HepG2 (cell line): Measurements from ENCODE around the gene GNA12. TPM values are rescaled to one million over a fixed set of nuclear protein-coding genes. Genes with fewer than 3 reads are reported as not detected.
A peak's percentile ranks its signal among the peaks of the same experiment; 100 is the strongest.

Experiments used
- ARNT2 ChIP-seq: sonication (generic); formaldehyde crosslinking; IDR thresholded peaks from 2 replicates; pipeline ENCODE4 v1.8.0; 2022; ENCODE audit warnings: mild to moderate bottlenecking, low read depth, missing genetic modification reagents, moderate library complexity
- ASH2L ChIP-seq: fragments of 300-600, 200-600 bp; sonication (generic); IDR thresholded peaks from 2 replicates; pipeline ENCODE4 v1.7.0; 2017; ENCODE audit warnings: low read depth, mild to moderate bottlenecking, moderate library complexity, mixed read lengths, low read length; ENCODE audit not compliant: insufficient read length
- CBX2 ChIP-seq, 2 experiments: fragments of 200-600 bp in 1 of 2; sonication (generic); formaldehyde crosslinking in 1 of 2; IDR thresholded peaks; 2 replicates each; pipeline versions ENCODE4 v1.7.0 to v1.8.1; 2018 to 2022; ENCODE audit warnings: low read depth in 2 of 2, low read length in 1 of 2, mild to moderate bottlenecking in 1 of 2, missing genetic modification reagents in 1 of 2
- EP300 ChIP-seq, 3 experiments: sonication (generic) in 1 of 3; formaldehyde crosslinking in 1 of 3; IDR thresholded peaks; 2 replicates each; pipeline versions ENCODE4 v1.5.1 to v1.6.1; 2011 to 2020; ENCODE audit warnings: low read depth in 2 of 3, low read length in 2 of 3, borderline replicate concordance in 1 of 3, improper control_type of control experiment in 1 of 3, mild to moderate bottlenecking in 1 of 3, missing genetic modification reagents in 1 of 3, moderate library complexity in 1 of 3
- FOXA1 ChIP-seq, 2 experiments: fragments of 450-650 bp in 1 of 2; sonication (generic) in 1 of 2; formaldehyde crosslinking in 1 of 2; IDR thresholded peaks; 2 replicates each; pipeline versions ENCODE4 v1.4.0 to v1.6.1; 2016 to 2020; ENCODE audit warnings: missing genetic modification reagents in 1 of 2
- FOXA3 ChIP-seq: IDR thresholded peaks from 2 replicates; pipeline ENCODE4 v1.6.1; 2016; ENCODE audit warnings: missing genetic modification reagents, missing compliant biosample characterization
- GATAD2A ChIP-seq: IDR thresholded peaks from 2 replicates; pipeline ENCODE4 v1.6.1; 2016
- HDAC6 ChIP-seq: fragments of 200-600 bp; sonication (generic); IDR thresholded peaks from 2 replicates; pipeline ENCODE4 v1.7.0; 2017; ENCODE audit warnings: mild to moderate bottlenecking, antibody characterized with exemption, low read length, low read depth
- HMG20A ChIP-seq: IDR thresholded peaks from 2 replicates; pipeline ENCODE4 v1.6.1; 2016; ENCODE audit warnings: borderline replicate concordance
- HMGXB4 ChIP-seq, 2 experiments: sonication (generic) in 1 of 2; formaldehyde crosslinking in 1 of 2; IDR thresholded peaks; 2 replicates each; pipeline versions ENCODE4 v1.4.0 to v1.6.1; 2018 to 2020; ENCODE audit warnings: missing genetic modification reagents in 2 of 2, borderline replicate concordance in 1 of 2, low read depth in 1 of 2, mild to moderate bottlenecking in 1 of 2, missing biosample characterization in 1 of 2
- MAFF ChIP-seq: IDR thresholded peaks from 2 replicates; pipeline ENCODE4 v1.6.1; 2011; ENCODE audit warnings: low read depth, low read length, improper control_type of control experiment
- NCOR1 ChIP-seq: fragments of 200-600 bp; sonication (generic); IDR thresholded peaks from 2 replicates; pipeline ENCODE4 v1.7.0; 2017; ENCODE audit warnings: antibody characterized with exemption, low read length, borderline replicate concordance
- POLR2A ChIP-seq, 2 experiments: IDR thresholded peaks; 2 replicates each; pipeline ENCODE4 v1.6.1; 2011; ENCODE audit warnings: low read depth in 2 of 2, low read length in 2 of 2, mild to moderate bottlenecking in 1 of 2, moderate library complexity in 1 of 2; ENCODE audit not compliant: insufficient read depth in 1 of 2
- SAP130 ChIP-seq: IDR thresholded peaks from 2 replicates; pipeline ENCODE4 v1.6.1; 2016; ENCODE audit warnings: low read depth
- SATB2 ChIP-seq: sonication (generic); formaldehyde crosslinking; IDR thresholded peaks from 2 replicates; pipeline ENCODE4 v1.5.0; 2020; ENCODE audit warnings: missing genetic modification reagents
- SNAI1 ChIP-seq: sonication (generic); formaldehyde crosslinking; IDR thresholded peaks from 2 replicates; pipeline ENCODE4 v1.5.0; 2020; ENCODE audit warnings: mild to moderate bottlenecking, missing genetic modification reagents, borderline replicate concordance
- SOX13 ChIP-seq, 3 experiments: fragments of 450-650 bp in 1 of 3; sonication (generic) in 1 of 3; formaldehyde crosslinking in 1 of 3; IDR thresholded peaks in 2 of 3; conservative IDR thresholded peaks in 1 of 3; 2 replicates each; pipeline versions ENCODE4 v1.5.0 to v1.6.1; 2016 to 2020; ENCODE audit warnings: antibody characterized with exemption in 1 of 3, mild to moderate bottlenecking in 1 of 3, missing compliant biosample characterization in 1 of 3, missing genetic modification reagents in 1 of 3, moderate library complexity in 1 of 3
- SOX6 ChIP-seq, 2 experiments: fragments of 450-650 bp in 1 of 2; sonication (generic) in 1 of 2; formaldehyde crosslinking in 1 of 2; IDR thresholded peaks; 2 replicates each; pipeline versions ENCODE4 v1.4.0 to v1.6.1; 2017 to 2020; ENCODE audit warnings: antibody characterized with exemption in 1 of 2, mild to moderate bottlenecking in 1 of 2, missing genetic modification reagents in 1 of 2
- SP5 ChIP-seq: IDR thresholded peaks from 2 replicates; pipeline ENCODE4 v1.6.1; 2016; ENCODE audit warnings: low read depth, borderline replicate concordance
- ZBTB33 ChIP-seq: sonication (generic); formaldehyde crosslinking; IDR thresholded peaks from 2 replicates; pipeline ENCODE4 v1.4.0; 2020; ENCODE audit warnings: missing genetic modification reagents
- ZFX ChIP-seq: sonication (generic); formaldehyde crosslinking; IDR thresholded peaks from 2 replicates; pipeline ENCODE4 v1.4.0; 2020; ENCODE audit warnings: mild to moderate bottlenecking, low read depth, missing genetic modification reagents, moderate library complexity
- ZNF160 ChIP-seq: sonication (generic); formaldehyde crosslinking; IDR thresholded peaks from 2 replicates; pipeline ENCODE4 v1.8.0; 2022; ENCODE audit warnings: mild to moderate bottlenecking, inconsistent platforms, missing genetic modification reagents
- ZNF331 ChIP-seq: sonication (generic); formaldehyde crosslinking; IDR thresholded peaks from 2 replicates; pipeline ENCODE4 v1.4.0; 2020; ENCODE audit warnings: missing genetic modification reagents
- ZNF33B ChIP-seq: sonication (generic); formaldehyde crosslinking; IDR thresholded peaks from 2 replicates; pipeline ENCODE4 v1.5.1; 2020; ENCODE audit warnings: mild to moderate bottlenecking, missing genetic modification reagents
- ZNF790 ChIP-seq: sonication (generic); formaldehyde crosslinking; IDR thresholded peaks from 2 replicates; pipeline ENCODE4 v1.8.0; 2022; ENCODE audit warnings: missing genetic modification reagents, mild to moderate bottlenecking, borderline replicate concordance
- polyA plus RNA-seq, 8 experiments: library from polyadenylated mRNA; depleted of rRNA in 3 of 8; stranded (reverse) in 7 of 8; unstranded in 1 of 8; fragments of >200 nt; fragmentation: Illumina TruSeq in 4 of 8; extraction: Trizol in 4 of 8; gene quantifications; 2 replicates each; pipeline versions ENCODE4 v1.2.1 to v1.2.3, GENCODE V29; 2011 to 2016; ENCODE audit warnings: low read depth in 4 of 8, missing spikeins in 1 of 8, mixed read lengths in 1 of 8; ENCODE audit not compliant: insufficient read depth in 1 of 8
- total RNA-seq, 5 experiments: library from RNA; depleted of rRNA; stranded (reverse); fragments of >200 nt; fragmentation: Illumina TruSeq; extraction: Trizol; gene quantifications; 2 replicates each; pipeline ENCODE4 v1.2.3, GENCODE V29; 2016; ENCODE audit warnings: low read depth in 1 of 5

The GNA12 gene
- total and polyA plus RNA-seq, 2 of the 13 experiments (the other 11 are each of a cell fraction or from before 2014, with no cell fraction given), result 16.2 to 50.9 TPM

- TF ChIP-seq ZFX (CRISPR knock-in tag) (peak; percentile 35; the same call in 1 of the 2 replicates), HMGXB4 (CRISPR knock-in tag; IDR thresholded peaks at IDR 0.05; ENCODE audit: borderline replicate concordance in 1 of 2, low read depth in 1 of 2) (0 out of 4 replicates have a peak, but pooled peaks of 1 of the 2 experiments have one; percentile 23), SP5 (CRISPR knock-in tag) (peak; percentile 65; the same call in 1 of the 2 replicates), ZBTB33 (peak; percentile 27; the same call in 1 of the 2 replicates), ASH2L (peak; percentile 28), SNAI1 (CRISPR knock-in tag) (no peak), HMG20A (CRISPR knock-in tag) (0 out of 2 replicates have a peak, but pooled peaks have one; percentile 47), FOXA3 (peak; percentile 13; the same call in 1 of the 2 replicates), SATB2 (peak; percentile 62; the same call in 1 of the 2 replicates), FOXA1 (IDR thresholded peaks at IDR 0.05) (no peak), FOXA1 (CRISPR knock-in tag; IDR thresholded peaks at IDR 0.05) (no peak; the same call in 1 of the 2 replicates), NCOR1 (peak; percentile 21; the same call in 1 of the 2 replicates), ZNF790 (CRISPR knock-in tag) (no peak), POLR2A (IDR thresholded peaks at IDR 0.05; ENCODE audit: insufficient read depth in 1 of 2, low read depth in 2 of 2, low read length in 2 of 2) (peak in 1 of 2 experiments; percentile 52; a peak in 1 of 4 replicates), SAP130 (CRISPR knock-in tag) (peak; percentile 37; the same call in 1 of the 2 replicates), SOX13 (IDR thresholded peaks at IDR 0.05) (no peak), SOX13 (CRISPR knock-in tag; conservative IDR thresholded peaks at IDR 0.05 in 1 of 2, IDR thresholded peaks at IDR 0.05 in 1 of 2) (peak in 1 of 2 experiments; percentile 82; a peak in 2 of 4 replicates), MAFF (peak; percentile 49), SOX6 (IDR thresholded peaks at IDR 0.05) (no peak), SOX6 (CRISPR knock-in tag; IDR thresholded peaks at IDR 0.05) (peak; percentile 67; the same call in 1 of the 2 replicates), ZNF331 (0 out of 2 replicates have a peak, but pooled peaks have one; percentile 42), EP300 (IDR thresholded peaks at IDR 0.05; ENCODE audit: low read depth in 2 of 2, low read length in 2 of 2) (0 out of 4 replicates have a peak, but pooled peaks of 1 of the 2 experiments have one; percentile 8), EP300 (CRISPR knock-in tag; IDR thresholded peaks at IDR 0.05; ENCODE audit: borderline replicate concordance) (no peak), GATAD2A (CRISPR knock-in tag) (peak; percentile 49; the same call in 1 of the 2 replicates), CBX2 (IDR thresholded peaks at IDR 0.05; ENCODE audit: low read depth, low read length) (no peak), CBX2 (CRISPR knock-in tag; IDR thresholded peaks at IDR 0.05; ENCODE audit: low read depth) (no peak), ARNT2 (0 out of 2 replicates have a peak, but pooled peaks have one; percentile 25), ZNF160 (CRISPR knock-in tag) (no peak), ZNF33B (no peak), HDAC6 (no peak)
These were observed 16.6 kb upstream of the GNA12 start (continued) for GRCh38 chr7:2860627-2861133.
